Liver (tissue), 3 donors: ENCODE results near the gene ARHGAP21.

Experiments
- CTCF ChIP-seq: fragments of 150-350 bp; IDR thresholded peaks from 2 replicates; pipeline ENCODE4 v1.5.1; 2017; ENCODE audit warnings: improper control_type of control experiment, low read depth, low read length; ENCODE audit not compliant: missing input control
- EGR1 ChIP-seq, 2 donors: IDR thresholded peaks; 2 replicates each; pipeline ENCODE4 v1.6.1; 2016 to 2018; ENCODE audit warnings: antibody characterized with exemption in 2 of 2, low read depth in 2 of 2
- FOXA2 ChIP-seq: IDR thresholded peaks from 2 replicates; pipeline ENCODE4 v1.6.1; 2016; ENCODE audit warnings: antibody characterized with exemption
- GABPA ChIP-seq, 2 donors: IDR thresholded peaks in 1 of 2; conservative IDR thresholded peaks in 1 of 2; 2 replicates each; pipeline ENCODE4 v1.6.1; 2016; ENCODE audit warnings: antibody characterized with exemption in 2 of 2, mild to moderate bottlenecking in 1 of 2, moderate library complexity in 1 of 2
- JUND ChIP-seq, 2 donors: IDR thresholded peaks; 2 replicates each; pipeline ENCODE4 v1.6.1; 2016; ENCODE audit warnings: antibody characterized with exemption in 2 of 2
- TAF1 ChIP-seq: conservative IDR thresholded peaks from 2 replicates; pipeline ENCODE4 v1.6.1; 2016; ENCODE audit warnings: antibody characterized with exemption, mild to moderate bottlenecking
- YY1 ChIP-seq: IDR thresholded peaks from 2 replicates; pipeline ENCODE4 v1.6.1; 2016; ENCODE audit warnings: antibody characterized with exemption, mild to moderate bottlenecking
- TF ChIP-seq, protein P1 (sequence below): IDR thresholded peaks from 2 replicates; pipeline ENCODE4 v1.6.1; 2016; ENCODE audit warnings: antibody characterized with exemption
- TF ChIP-seq, protein P2 (sequence below): IDR thresholded peaks from 2 replicates; pipeline ENCODE4 v1.6.1; 2016; ENCODE audit warnings: antibody characterized with exemption, mild to moderate bottlenecking
- donor health status: healthy.
- donor health status: healthy.

GRCh38 chr10:24730811-24731210 is 7.1 kb upstream of the ARHGAP21 start:
- TF ChIP-seq FOXA2 (no peak), GABPA (IDR thresholded peaks at IDR 0.05 in 1 of 2, conservative IDR thresholded peaks at IDR 0.05 in 1 of 2) (no peak), CTCF (no peak), TAF1 (no peak), EGR1 (IDR thresholded peaks at IDR 0.05; ENCODE audit: low read depth in 2 of 2) (no peak), YY1 (no peak), JUND (IDR thresholded peaks at IDR 0.05) (no peak)
- TF ChIP-seq, protein P1, sequence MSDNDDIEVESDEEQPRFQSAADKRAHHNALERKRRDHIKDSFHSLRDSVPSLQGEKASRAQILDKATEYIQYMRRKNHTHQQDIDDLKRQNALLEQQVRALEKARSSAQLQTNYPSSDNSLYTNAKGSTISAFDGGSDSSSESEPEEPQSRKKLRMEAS, result no peak
- TF ChIP-seq, protein P2, sequence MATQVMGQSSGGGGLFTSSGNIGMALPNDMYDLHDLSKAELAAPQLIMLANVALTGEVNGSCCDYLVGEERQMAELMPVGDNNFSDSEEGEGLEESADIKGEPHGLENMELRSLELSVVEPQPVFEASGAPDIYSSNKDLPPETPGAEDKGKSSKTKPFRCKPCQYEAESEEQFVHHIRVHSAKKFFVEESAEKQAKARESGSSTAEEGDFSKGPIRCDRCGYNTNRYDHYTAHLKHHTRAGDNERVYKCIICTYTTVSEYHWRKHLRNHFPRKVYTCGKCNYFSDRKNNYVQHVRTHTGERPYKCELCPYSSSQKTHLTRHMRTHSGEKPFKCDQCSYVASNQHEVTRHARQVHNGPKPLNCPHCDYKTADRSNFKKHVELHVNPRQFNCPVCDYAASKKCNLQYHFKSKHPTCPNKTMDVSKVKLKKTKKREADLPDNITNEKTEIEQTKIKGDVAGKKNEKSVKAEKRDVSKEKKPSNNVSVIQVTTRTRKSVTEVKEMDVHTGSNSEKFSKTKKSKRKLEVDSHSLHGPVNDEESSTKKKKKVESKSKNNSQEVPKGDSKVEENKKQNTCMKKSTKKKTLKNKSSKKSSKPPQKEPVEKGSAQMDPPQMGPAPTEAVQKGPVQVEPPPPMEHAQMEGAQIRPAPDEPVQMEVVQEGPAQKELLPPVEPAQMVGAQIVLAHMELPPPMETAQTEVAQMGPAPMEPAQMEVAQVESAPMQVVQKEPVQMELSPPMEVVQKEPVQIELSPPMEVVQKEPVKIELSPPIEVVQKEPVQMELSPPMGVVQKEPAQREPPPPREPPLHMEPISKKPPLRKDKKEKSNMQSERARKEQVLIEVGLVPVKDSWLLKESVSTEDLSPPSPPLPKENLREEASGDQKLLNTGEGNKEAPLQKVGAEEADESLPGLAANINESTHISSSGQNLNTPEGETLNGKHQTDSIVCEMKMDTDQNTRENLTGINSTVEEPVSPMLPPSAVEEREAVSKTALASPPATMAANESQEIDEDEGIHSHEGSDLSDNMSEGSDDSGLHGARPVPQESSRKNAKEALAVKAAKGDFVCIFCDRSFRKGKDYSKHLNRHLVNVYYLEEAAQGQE, result no peak
